Activated naive CD8-positive, alpha-beta T cell treated with anti-CD3 and anti-CD28 coated beads for 36 hours (primary cell): ENCODE data around the gene LXN. TPM values are rescaled to one million over a fixed set of nuclear protein-coding genes. Genes with fewer than 3 reads are reported as not detected.

Experiments used
- DNase-seq: peaks from one replicate; pipeline ENCODE4 v3.0.0; 2021
- H3K27ac Mint-ChIP-seq: one replicate; pipeline ENCODE4 v1.8.0; 2022; ENCODE audit warnings: mild to moderate bottlenecking, moderate library complexity, mixed read lengths
- H3K27me3 Mint-ChIP-seq: one replicate; pipeline ENCODE4 v1.8.0; 2022; ENCODE audit warnings: mild to moderate bottlenecking, mixed read lengths
- H3K36me3 Mint-ChIP-seq: one replicate; pipeline ENCODE4 v1.8.0; 2021; ENCODE audit warnings: mild to moderate bottlenecking, mixed read lengths
- H3K4me1 Mint-ChIP-seq: one replicate; pipeline ENCODE4 v1.8.0; 2021; ENCODE audit warnings: mixed read lengths
- H3K4me3 Mint-ChIP-seq: one replicate; pipeline ENCODE4 v1.8.0; 2022; ENCODE audit warnings: mild to moderate bottlenecking, moderate library complexity, mixed read lengths
- H3K9me3 Mint-ChIP-seq: one replicate; pipeline ENCODE4 v1.8.0; 2022; ENCODE audit warnings: mixed read lengths
- total RNA-seq, 2 experiments: library from RNA; stranded (reverse); gene quantifications; one replicate each; pipeline ENCODE4 v1.2.3, GENCODE V29; 2021

Gene LXN, protein sequence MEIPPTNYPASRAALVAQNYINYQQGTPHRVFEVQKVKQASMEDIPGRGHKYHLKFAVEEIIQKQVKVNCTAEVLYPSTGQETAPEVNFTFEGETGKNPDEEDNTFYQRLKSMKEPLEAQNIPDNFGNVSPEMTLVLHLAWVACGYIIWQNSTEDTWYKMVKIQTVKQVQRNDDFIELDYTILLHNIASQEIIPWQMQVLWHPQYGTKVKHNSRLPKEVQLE
- total RNA-seq = 1 to 10 TPM; 7.6 to 8.2 TPM

DNA sequence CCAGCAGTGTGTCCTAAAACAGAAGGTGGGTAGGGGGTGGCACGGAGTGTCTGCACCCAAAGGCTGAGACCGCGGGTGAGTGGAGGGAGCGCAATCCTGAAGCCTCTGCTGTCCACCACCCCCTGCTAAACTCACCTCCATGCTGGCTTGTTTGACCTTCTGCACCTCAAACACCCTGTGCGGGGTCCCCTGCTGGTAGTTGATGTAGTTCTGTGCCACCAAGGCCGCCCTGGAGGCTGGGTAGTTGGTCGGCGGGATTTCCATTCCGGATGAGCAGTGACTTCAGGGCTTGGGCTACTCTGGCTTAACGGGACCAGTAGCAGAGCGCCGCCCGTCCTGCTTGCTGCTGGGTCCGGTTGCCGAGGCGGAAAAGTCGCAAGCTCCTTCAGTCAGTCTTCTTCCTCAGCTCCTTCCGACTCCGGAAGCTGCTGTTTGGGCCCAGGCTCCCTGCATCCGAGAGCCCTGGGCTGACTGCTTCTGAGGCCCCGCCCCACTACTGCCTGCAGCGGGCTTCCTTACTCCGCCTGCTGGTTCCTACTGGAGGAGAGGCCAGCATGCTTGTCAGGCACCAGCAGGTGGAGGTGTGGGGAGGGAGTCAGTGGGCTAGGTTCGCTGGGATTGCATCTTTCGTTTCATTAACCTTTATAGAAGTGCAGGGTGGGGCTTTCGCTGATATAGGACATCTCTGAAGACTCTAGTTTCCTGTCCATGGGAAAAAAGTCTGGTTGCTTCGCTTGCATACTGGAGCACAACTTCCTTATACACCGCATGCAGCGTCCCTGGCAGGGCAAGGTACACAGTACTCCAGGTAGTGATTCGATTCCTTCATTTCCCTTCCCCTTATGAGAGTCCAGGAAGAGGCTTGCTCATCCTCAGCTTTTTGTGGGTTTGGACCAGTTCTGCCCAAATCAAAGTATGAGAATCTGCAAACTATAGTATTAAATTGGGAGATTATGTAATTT lies at the start of gene LXN:
LXN (minus strand) TSS at position 434 of the 962 bp plus-strand sequence; CDS start at position 264, 170 bp downstream.
- H3K27me3 Mint-ChIP-seq = no peaks in the 10 kb centered on the region
- DNase-seq = peak; percentile 83
- no peaks in the 10 kb centered on the region for H3K9me3 Mint-ChIP-seq
- peak within 1 kb of the TSS; percentile 91 for H3K4me3 Mint-ChIP-seq
- H3K4me1 Mint-ChIP-seq = peaks cover 13% of the 10 kb centered on the region
- H3K36me3 Mint-ChIP-seq = peaks cover 24% of the 10 kb centered on the region
- H3K27ac Mint-ChIP-seq = peak within 1 kb of the TSS; percentile 87

DNA sequence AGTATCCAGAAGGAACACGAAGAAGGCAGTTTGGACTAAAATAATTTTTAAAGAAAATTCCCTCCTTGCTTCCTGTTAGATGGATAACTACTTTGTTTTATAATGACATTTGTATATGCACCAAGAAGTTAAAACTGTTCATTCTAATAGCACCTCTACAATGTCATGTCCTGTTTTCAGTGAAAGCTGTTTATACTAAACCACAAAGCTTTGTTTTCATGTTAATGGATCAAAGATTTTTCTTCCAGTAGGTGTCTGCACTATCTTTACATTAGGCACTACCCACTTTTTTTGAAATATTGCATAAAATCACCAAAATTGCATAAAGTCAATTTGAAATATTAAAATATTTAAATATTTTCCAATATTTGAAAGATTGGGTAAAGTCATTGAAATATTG lies 49.7 kb upstream of the LXN start:
- H3K4me1 Mint-ChIP-seq = peaks cover 26% of the 10 kb centered on the region
- no peaks in the 10 kb centered on the region for H3K9me3 Mint-ChIP-seq
- H3K27ac Mint-ChIP-seq = no peak overlapping the region
- DNase-seq = no peak
- no peak overlapping the region for H3K4me3 Mint-ChIP-seq
- no peaks in the 10 kb centered on the region for H3K27me3 Mint-ChIP-seq
- H3K36me3 Mint-ChIP-seq = peaks cover 23% of the 10 kb centered on the region

DNA sequence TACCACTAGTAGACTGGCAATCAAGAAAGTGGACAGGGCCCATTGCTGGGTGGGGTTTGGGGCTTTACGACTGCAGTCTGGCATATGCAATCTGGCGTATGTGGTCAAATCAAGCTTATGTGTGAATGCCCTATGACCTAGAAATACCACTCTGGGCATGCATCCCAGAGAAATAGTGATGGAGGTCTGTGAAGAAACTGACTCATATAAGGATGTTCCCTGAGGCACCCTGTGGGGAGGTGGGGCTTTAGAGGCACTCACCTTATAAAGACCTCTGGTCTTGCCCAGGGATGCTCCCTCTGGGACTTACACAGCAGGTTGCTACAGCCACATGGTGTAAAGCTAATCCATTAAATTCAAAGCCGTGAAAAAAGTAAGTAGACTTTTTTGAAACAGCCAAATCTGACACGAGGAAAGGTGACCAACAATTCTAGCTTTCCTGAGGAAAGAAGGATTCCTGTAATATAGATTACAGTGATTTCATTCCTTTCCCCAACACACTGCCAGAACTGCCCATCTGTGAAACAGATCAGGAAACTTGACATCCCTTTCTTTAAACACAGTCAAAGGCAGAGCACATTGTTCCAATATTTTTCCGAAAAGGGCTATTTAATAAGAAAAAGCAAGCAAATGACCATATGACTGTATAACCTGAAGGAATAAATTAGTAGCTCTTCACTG lies 46.2 kb upstream of the LXN start:
- DNase-seq = no peak
- Mint-ChIP-seq H3K27me3 (no peaks in the 10 kb centered on the region), H3K4me3 (no peak overlapping the region), H3K4me1 (peaks cover 27% of the 10 kb centered on the region), H3K9me3 (no peaks in the 10 kb centered on the region), H3K36me3 (peaks cover 23% of the 10 kb centered on the region), H3K27ac (no peak overlapping the region)

DNA sequence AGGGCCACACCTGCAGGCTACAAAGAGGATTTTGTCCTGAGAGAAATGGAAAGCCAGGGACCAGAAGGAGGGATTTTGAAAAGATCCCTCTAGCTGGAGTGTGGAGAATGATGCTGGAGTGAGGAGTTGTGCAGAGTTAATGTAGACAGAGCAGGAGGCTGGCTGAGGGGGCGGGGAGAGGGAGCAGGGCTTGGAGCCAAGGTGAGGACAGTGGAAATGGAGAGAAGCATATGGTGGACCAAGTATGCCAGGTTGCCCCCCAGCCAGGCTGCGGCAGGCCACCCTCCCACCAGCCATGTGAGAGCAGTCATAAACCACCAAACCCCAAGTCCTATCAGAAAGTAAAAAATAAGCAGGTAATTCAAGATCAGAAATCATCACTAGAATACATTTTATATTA lies 45.1 kb upstream of the LXN start:
- Mint-ChIP-seq H3K4me1 (peaks cover 31% of the 10 kb centered on the region), H3K27ac (no peak overlapping the region), H3K27me3 (no peaks in the 10 kb centered on the region), H3K4me3 (no peak overlapping the region), H3K9me3 (no peaks in the 10 kb centered on the region), H3K36me3 (peaks cover 23% of the 10 kb centered on the region)
- no peak for DNase-seq

DNA sequence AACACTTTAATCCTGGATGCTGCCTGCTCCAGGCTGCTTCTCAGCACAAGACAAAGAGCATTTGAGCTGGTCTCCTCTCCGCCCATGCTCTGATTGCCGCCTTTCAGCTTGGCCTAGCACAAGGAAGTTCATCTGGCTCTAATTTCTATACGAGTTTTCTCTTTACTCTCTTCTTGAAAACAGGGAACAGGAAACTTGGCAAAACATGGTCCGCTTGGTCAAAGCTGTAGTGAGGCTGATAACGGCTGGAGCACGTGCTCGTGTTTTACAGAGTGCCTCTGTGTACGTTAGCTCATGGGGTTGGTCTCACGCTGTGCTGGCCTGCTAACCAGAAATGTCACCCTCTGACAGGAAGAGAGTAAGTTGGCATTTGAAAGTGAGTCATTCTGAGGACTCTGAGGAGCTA lies 40.6 kb upstream of the LXN start:
- no peak for DNase-seq
- Mint-ChIP-seq H3K4me3 (no peak overlapping the region), H3K36me3 (peaks cover 28% of the 10 kb centered on the region), H3K27ac (peak overlapping the region; percentile 58), H3K4me1 (peaks cover 20% of the 10 kb centered on the region), H3K27me3 (no peaks in the 10 kb centered on the region), H3K9me3 (no peaks in the 10 kb centered on the region)

DNA sequence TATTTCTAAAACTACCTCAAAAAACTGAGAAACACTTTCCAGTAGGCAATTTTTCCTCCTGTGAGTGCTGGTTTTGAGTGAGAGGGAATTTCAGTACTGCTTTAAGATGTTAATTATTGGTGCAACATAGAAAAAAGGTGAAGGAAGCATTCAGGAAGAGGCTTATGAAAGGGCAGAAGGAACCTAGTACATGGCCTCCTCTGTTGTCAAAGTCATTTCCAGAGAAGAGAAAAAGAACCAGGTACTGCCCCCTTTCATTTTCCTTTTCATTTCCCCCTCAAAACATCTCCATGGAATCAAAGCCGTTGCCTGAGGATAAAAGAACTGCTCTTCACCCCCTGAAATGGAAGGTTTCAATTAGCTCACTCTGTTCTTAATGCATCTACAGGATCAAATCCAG lies 40.0 kb upstream of the LXN start:
- Mint-ChIP-seq H3K36me3 (peaks cover 29% of the 10 kb centered on the region), H3K4me1 (peaks cover 18% of the 10 kb centered on the region), H3K9me3 (no peaks in the 10 kb centered on the region), H3K27me3 (no peaks in the 10 kb centered on the region), H3K4me3 (no peak overlapping the region), H3K27ac (no peak overlapping the region)
- no peak for DNase-seq

DNA sequence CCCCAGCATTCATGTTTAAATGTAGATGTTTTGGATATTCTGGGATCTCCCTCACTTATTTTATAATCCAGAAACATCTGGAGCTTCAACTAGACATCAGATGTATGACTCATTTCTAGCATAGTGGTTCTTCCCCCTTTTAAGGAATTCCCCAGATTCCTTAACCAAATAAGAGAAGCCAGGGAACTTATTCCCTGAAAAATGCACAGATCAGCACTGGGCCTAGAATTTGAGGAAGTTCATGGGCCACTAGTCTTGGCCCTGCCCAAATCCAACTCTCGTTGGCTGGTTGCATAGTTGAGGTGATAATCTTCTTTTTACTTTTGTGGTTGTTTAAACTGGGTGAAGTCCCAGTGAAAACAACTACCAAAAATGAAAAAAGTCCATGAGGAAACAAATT lies 39.4 kb upstream of the LXN start:
- Mint-ChIP-seq H3K27ac (no peak overlapping the region), H3K4me3 (no peak overlapping the region), H3K27me3 (no peaks in the 10 kb centered on the region), H3K9me3 (no peaks in the 10 kb centered on the region), H3K4me1 (peaks cover 18% of the 10 kb centered on the region), H3K36me3 (peaks cover 33% of the 10 kb centered on the region)
- no peak for DNase-seq

DNA sequence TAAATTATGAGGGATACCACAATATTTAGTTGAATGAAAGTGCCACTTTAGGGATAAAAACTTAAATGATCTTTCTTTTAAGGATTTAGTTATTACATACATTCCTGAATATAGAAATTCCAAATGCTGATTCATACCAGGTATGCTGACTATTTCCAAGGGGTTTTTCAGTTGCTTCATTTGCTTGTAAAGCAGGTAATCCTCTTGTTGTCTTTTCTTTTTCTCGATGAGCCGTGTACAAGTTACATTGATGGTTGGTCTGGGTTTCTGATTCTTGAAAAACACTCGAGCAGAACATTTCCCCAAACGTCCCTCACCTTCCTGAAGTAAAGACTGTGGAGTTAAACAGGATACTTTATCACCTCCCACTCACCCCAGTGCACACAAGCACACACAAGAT lies 38.2 kb upstream of the LXN start:
- H3K27me3 Mint-ChIP-seq = no peaks in the 10 kb centered on the region
- peaks cover 14% of the 10 kb centered on the region for H3K4me1 Mint-ChIP-seq
- peaks cover 41% of the 10 kb centered on the region for H3K36me3 Mint-ChIP-seq
- DNase-seq = no peak
- H3K27ac Mint-ChIP-seq = no peak overlapping the region
- H3K9me3 Mint-ChIP-seq = no peaks in the 10 kb centered on the region
- no peak overlapping the region for H3K4me3 Mint-ChIP-seq

DNA sequence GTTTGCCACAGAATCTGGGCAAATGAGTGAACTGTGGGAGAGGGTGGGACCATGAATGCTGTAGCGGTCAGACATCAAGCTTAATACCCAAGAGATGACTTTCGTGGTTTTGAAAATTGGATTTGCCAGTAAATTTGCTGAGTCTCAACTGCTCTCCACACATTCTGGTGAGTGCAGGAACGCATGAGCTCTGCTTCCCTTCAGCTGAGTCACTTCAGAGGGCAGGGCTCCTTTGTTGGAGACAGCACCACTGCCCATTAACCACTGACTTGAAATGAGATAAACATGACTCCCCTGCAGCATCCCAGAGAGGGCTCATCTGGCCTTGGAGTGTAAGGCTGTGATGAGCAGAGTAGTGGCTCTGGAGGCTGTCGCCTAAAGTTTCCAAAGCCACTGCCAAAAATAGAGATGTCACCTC lies 37.2 kb upstream of the LXN start:
- Mint-ChIP-seq H3K27me3 (no peaks in the 10 kb centered on the region), H3K4me1 (peaks cover 14% of the 10 kb centered on the region), H3K4me3 (no peak overlapping the region), H3K36me3 (peaks cover 44% of the 10 kb centered on the region), H3K27ac (no peak overlapping the region), H3K9me3 (no peaks in the 10 kb centered on the region)
- no peak for DNase-seq

DNA sequence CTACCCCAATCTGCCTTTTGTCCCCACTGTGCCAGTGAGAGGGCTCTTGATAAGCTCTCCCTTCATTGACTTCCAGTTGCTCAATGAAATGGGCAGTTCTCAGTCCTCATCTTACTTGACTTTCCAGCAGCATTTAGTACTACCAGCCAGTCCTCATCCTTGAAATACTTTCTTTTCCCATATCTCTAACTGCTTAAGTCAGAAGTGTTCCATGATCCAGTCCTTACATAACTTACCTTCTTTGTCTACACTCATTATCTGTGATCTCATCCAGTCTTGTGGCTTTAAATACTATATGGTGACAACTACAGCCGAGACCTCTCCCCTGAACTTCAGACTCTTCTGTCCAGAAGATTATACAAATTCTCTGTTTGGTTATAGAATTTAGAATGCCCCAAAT lies 31.1 kb upstream of the LXN start:
- Mint-ChIP-seq H3K27ac (no peak overlapping the region), H3K9me3 (no peaks in the 10 kb centered on the region), H3K4me1 (peaks cover 2% of the 10 kb centered on the region), H3K27me3 (no peaks in the 10 kb centered on the region), H3K36me3 (peaks cover 45% of the 10 kb centered on the region), H3K4me3 (no peak overlapping the region)
- DNase-seq = no peak

DNA sequence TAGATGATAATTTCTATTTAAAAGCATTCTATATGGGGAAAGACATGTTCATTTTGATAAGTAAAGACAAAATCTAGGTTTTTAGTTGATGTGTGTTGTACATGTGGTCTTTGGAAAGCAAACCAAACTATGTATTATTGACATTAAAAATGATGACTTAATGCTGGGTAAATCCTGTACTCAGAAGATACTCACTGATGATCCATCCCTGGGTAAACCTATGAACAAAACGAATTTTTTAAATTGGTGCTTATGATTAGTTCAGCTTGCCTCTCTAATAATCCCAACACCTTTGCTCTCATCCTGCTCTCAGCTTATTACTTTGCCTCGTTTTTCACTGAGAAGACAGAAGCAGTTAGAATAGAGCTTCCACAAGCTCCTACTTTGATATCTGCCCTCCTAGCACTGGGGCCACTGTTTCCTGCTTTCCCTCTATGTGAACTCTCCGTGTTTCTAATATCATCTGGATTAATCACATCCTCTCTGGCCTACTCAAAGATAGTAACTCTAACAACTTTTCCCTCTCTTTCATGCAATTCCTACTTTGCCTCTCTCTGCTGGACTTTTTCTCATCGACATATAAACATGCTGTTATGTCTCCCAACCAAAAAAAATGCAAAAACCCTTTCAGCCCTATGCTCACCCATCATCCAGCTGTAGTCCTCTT lies 30.5 kb upstream of the LXN start:
- Mint-ChIP-seq H3K27ac (no peak overlapping the region), H3K9me3 (no peaks in the 10 kb centered on the region), H3K4me3 (no peak overlapping the region), H3K4me1 (peaks cover 2% of the 10 kb centered on the region), H3K27me3 (no peaks in the 10 kb centered on the region), H3K36me3 (peaks cover 40% of the 10 kb centered on the region)
- DNase-seq = no peak

DNA sequence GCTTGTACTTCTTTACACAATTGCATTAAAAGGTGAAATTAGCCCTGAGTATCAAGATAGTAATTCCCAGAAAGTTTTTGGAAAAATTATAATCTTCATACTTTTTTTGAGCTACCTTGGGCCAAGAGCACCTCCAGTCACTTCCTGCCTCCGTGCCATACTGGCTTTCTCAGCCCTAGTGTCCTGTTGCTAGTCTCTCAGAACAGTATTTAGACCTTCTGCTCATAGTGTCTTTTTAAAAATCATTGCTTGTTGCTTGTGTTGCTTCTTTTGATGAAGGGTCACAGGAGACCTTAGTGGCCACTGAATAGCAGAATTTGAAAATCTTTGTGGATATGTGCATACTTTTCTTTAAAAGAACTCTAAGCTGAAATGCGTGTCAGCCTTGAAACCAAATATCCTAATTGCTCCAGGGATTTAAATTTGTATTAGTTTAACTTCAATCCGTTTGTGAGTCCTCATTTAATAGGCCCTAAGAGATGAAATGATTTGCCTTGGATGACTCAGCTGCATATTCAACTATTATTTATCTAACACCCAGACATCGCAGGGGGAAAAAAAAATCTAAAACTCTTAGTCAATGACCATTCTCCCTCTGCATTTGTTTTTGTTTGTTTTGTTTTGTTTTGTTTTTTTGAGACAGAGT lies 29.1 kb upstream of the LXN start:
- Mint-ChIP-seq H3K36me3 (peaks cover 31% of the 10 kb centered on the region), H3K27ac (no peak overlapping the region), H3K9me3 (no peaks in the 10 kb centered on the region), H3K4me3 (no peak overlapping the region), H3K4me1 (peaks cover 2% of the 10 kb centered on the region), H3K27me3 (no peaks in the 10 kb centered on the region)
- DNase-seq = no peak

DNA sequence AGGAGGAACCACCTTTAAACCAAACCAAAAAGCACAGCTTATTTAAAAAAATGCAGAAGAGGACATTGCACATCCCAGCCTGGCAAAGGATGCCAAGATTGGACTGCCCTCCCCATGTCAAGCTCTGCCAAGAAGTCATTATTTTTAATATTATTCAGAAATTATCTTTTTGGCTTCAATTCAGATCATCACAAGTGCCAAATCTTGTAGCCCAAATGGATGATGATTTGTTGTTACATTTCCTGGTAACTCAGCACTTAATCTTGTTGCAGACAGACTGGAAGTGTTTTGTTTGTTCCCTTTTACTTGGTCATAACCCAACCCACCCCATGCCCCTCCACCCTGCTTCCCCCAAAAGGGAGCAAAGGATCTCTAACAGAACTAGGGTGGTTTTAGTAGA lies 28.1 kb upstream of the LXN start:
- H3K27me3 Mint-ChIP-seq = no peaks in the 10 kb centered on the region
- H3K4me1 Mint-ChIP-seq = peaks cover 2% of the 10 kb centered on the region
- no peak overlapping the region for H3K27ac Mint-ChIP-seq
- DNase-seq = no peak
- H3K36me3 Mint-ChIP-seq = peaks cover 27% of the 10 kb centered on the region
- H3K4me3 Mint-ChIP-seq = no peak overlapping the region
- H3K9me3 Mint-ChIP-seq = no peaks in the 10 kb centered on the region

DNA sequence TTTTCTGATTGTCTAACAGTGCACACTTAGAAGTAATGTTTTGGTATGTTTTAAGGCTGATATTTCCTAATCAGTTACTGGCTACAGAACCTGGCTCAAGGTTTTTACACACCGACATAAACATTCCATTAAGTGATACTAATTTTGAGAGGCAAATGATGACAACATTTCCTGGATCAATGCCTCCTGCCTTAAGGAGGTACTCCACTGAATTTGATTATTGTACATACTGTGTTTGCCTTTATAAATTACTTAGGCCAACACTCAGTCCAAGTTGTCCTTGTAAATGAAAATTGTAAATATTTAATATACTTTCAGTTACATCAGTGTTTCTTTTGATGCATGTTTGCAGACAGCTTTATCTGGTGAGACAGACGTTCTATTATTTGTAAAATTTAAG lies 24.2 kb upstream of the LXN start:
- no peaks in the 10 kb centered on the region for H3K27me3 Mint-ChIP-seq
- no peak overlapping the region for H3K27ac Mint-ChIP-seq
- peaks cover 31% of the 10 kb centered on the region for H3K36me3 Mint-ChIP-seq
- H3K4me3 Mint-ChIP-seq = no peak overlapping the region
- H3K9me3 Mint-ChIP-seq = no peaks in the 10 kb centered on the region
- H3K4me1 Mint-ChIP-seq = no peaks in the 10 kb centered on the region
- DNase-seq = no peak
